Daoy (cell line): ENCODE measurements around the gene INSIG1. TPM values are rescaled to one million over a fixed set of nuclear protein-coding genes. Genes with fewer than 3 reads are reported as not detected.

Source experiments
- DNase-seq: peaks from one replicate; pipeline ENCODE4 v3.0.0-alpha.2; 2015; ENCODE audit warnings: low read depth
- total RNA-seq: library from RNA; depleted of rRNA; stranded (reverse); fragments of >200 nt; shearing (Covaris generic); gene quantifications from 2 replicates; pipeline ENCODE4 v1.2.3, GENCODE V29; 2014

The INSIG1 gene
- total RNA-seq, 1 experiment from 2014 or later = 83.7 TPM

GRCh38 chr7:155266440-155266839 is 31.2 kb upstream of the INSIG1 start:
- DNase-seq = no peak

- no peak for DNase-seq
Measured at GRCh38 chr7:155267023-155267422, 30.7 kb upstream of the INSIG1 start.

- no peak for DNase-seq
Measured at GRCh38 chr7:155267436-155267835, 30.2 kb upstream of the INSIG1 start.

GRCh38 chr7:155268211-155268610 is 29.5 kb upstream of the INSIG1 start:
- DNase-seq = no peak

GRCh38 chr7:155268921-155269650 is 28.6 kb upstream of the INSIG1 start:
- DNase-seq = no peak

GRCh38 chr7:155269766-155270585 is 27.7 kb upstream of the INSIG1 start:
- no peak for DNase-seq

GRCh38 chr7:155270861-155271260 is 26.8 kb upstream of the INSIG1 start:
- no peak for DNase-seq

- DNase-seq = no peak
Measured at GRCh38 chr7:155274633-155275355, 22.9 kb upstream of the INSIG1 start.

- no peak for DNase-seq
Measured at GRCh38 chr7:155276042-155276799, 21.5 kb upstream of the INSIG1 start.

GRCh38 chr7:155276800-155277375 is 20.8 kb upstream of the INSIG1 start:
- DNase-seq = no peak

- DNase-seq = peak; percentile 49
Measured at GRCh38 chr7:155277385-155277994, 20.2 kb upstream of the INSIG1 start.

- DNase-seq = no peak
Measured at GRCh38 chr7:155278921-155279320, 18.8 kb upstream of the INSIG1 start.

GRCh38 chr7:155279787-155280445 is 17.8 kb upstream of the INSIG1 start:
- no peak for DNase-seq

GRCh38 chr7:155280446-155281397 is 17.0 kb upstream of the INSIG1 start:
- no peak for DNase-seq

GRCh38 chr7:155281398-155281969 is 16.2 kb upstream of the INSIG1 start:
- no peak for DNase-seq

GRCh38 chr7:155282671-155283070 is 15.0 kb upstream of the INSIG1 start:
- no peak for DNase-seq

- no peak for DNase-seq
Measured at GRCh38 chr7:155283565-155284194, 14.0 kb upstream of the INSIG1 start.
